Transverse colon (tissue), 3 donors: ENCODE data around the gene RPTOR.

Experiments
- EP300 ChIP-seq: sonication (generic); formaldehyde crosslinking; IDR thresholded peaks from one replicate; pipeline ENCODE4 v1.6.1; 2017; ENCODE audit warnings: antibody characterized with exemption, low read depth
- POLR2A ChIP-seq: fragments of 450-650 bp; IDR thresholded peaks from one replicate; pipeline ENCODE4 v1.6.1; 2016; ENCODE audit warnings: antibody characterized with exemption, mild to moderate bottlenecking, moderate library complexity
- TF ChIP-seq, protein P1 (sequence below), 5 experiments: fragments of 200-600 bp in 3 of 5; fragments of 450-650 bp in 2 of 5; sonication (generic) in 3 of 5; IDR thresholded peaks; 1 replicate in 2 of 5; 2 replicates in 3 of 5; pipeline ENCODE4 v1.5.1; 2016 to 2017; ENCODE audit warnings: antibody characterized with exemption in 5 of 5, inconsistent platforms in 3 of 5, mild to moderate bottlenecking in 2 of 5, moderate library complexity in 1 of 5

- TF ChIP-seq, protein P1, sequence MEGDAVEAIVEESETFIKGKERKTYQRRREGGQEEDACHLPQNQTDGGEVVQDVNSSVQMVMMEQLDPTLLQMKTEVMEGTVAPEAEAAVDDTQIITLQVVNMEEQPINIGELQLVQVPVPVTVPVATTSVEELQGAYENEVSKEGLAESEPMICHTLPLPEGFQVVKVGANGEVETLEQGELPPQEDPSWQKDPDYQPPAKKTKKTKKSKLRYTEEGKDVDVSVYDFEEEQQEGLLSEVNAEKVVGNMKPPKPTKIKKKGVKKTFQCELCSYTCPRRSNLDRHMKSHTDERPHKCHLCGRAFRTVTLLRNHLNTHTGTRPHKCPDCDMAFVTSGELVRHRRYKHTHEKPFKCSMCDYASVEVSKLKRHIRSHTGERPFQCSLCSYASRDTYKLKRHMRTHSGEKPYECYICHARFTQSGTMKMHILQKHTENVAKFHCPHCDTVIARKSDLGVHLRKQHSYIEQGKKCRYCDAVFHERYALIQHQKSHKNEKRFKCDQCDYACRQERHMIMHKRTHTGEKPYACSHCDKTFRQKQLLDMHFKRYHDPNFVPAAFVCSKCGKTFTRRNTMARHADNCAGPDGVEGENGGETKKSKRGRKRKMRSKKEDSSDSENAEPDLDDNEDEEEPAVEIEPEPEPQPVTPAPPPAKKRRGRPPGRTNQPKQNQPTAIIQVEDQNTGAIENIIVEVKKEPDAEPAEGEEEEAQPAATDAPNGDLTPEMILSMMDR (IDR thresholded peaks at IDR 0.05), result no peak
- TF ChIP-seq POLR2A (no peak), EP300 (no peak)
These were observed 326.7 kb downstream of the RPTOR start for GRCh38 chr17:80871341-80871740.
